WTC11 (cell line): ENCODE measurements around the gene FOXP4. TPM values are rescaled to one million over a fixed set of nuclear protein-coding genes. Genes with fewer than 3 reads are reported as not detected.
A peak's percentile ranks its signal among the peaks of the same experiment; 100 is the strongest.

ENCODE experiments used
- ATAC-seq: fragments of 200-7000 bp; cut with Tn5 transposase; 2 replicates; pipeline ENCODE4 v1.10.0; 2021; ENCODE audit warnings: mild to moderate bottlenecking, moderate library complexity
- CTCF ChIA-PET: fragments of 300-600 bp; sonication (Branson Sonifier 250); formaldehyde crosslinking; loops from one replicate; lab custom pipeline; 2021; ENCODE audit warnings: antibody characterized with exemption; lab: Charles Lee
- POLR2A ChIA-PET: fragments of 350-600 bp; sonication (Branson Sonifier 250); formaldehyde crosslinking; loops from one replicate; lab custom pipeline; 2021; ENCODE audit warnings: antibody characterized with exemption; lab: Charles Lee
- DNase-seq: peaks from one replicate; pipeline ENCODE4 v3.0.0; 2021; ENCODE audit warnings: low spot score
- H3K27ac Mint-ChIP-seq: 2 replicates; pipeline ENCODE4 v1.8.0; 2021; ENCODE audit warnings: mixed read lengths
- H3K27me3 Mint-ChIP-seq: 2 replicates; pipeline ENCODE4 v1.8.0; 2021; ENCODE audit warnings: low read depth, mild to moderate bottlenecking, moderate library complexity, mixed read lengths
- H3K36me3 Mint-ChIP-seq: 2 replicates; pipeline ENCODE4 v1.8.0; 2021; ENCODE audit warnings: mixed read lengths
- H3K4me1 Mint-ChIP-seq: 2 replicates; pipeline ENCODE4 v1.8.0; 2022; ENCODE audit warnings: mixed read lengths
- H3K4me3 Mint-ChIP-seq: 2 replicates; pipeline ENCODE4 v1.8.0; 2021; ENCODE audit warnings: mild to moderate bottlenecking, moderate library complexity, mixed read lengths
- H3K9me3 Mint-ChIP-seq: 2 replicates; pipeline ENCODE4 v1.8.0; 2021; ENCODE audit warnings: mixed read lengths
- E2F1 ChIP-seq: sonication (generic); formaldehyde crosslinking; IDR thresholded peaks from 2 replicates; pipeline ENCODE4 v1.8.0; 2022; ENCODE audit warnings: mild to moderate bottlenecking, missing genetic modification reagents
- E2F4 ChIP-seq: sonication (generic); formaldehyde crosslinking; IDR thresholded peaks from 2 replicates; pipeline ENCODE4 v1.8.1; 2022; ENCODE audit warnings: low read depth, mild to moderate bottlenecking, moderate library complexity, missing genetic modification reagents, borderline replicate concordance
- ELF4 ChIP-seq: sonication (generic); formaldehyde crosslinking; IDR thresholded peaks from 2 replicates; pipeline ENCODE4 v1.8.1; 2022; ENCODE audit warnings: low read depth, mild to moderate bottlenecking, moderate library complexity, missing genetic modification reagents
- FOXK1 ChIP-seq: sonication (generic); formaldehyde crosslinking; IDR thresholded peaks from 2 replicates; pipeline ENCODE4 v1.8.0; 2022; ENCODE audit warnings: mild to moderate bottlenecking, moderate library complexity, missing genetic modification reagents
- FOXP4 ChIP-seq: sonication (generic); formaldehyde crosslinking; IDR thresholded peaks from 2 replicates; pipeline ENCODE4 v1.8.0; 2022; ENCODE audit warnings: mild to moderate bottlenecking, missing genetic modification reagents
- GABPB1 ChIP-seq: sonication (generic); formaldehyde crosslinking; IDR thresholded peaks from 2 replicates; pipeline ENCODE4 v1.8.1; 2023; ENCODE audit warnings: mild to moderate bottlenecking, missing genetic modification reagents
- GRHL2 ChIP-seq: fragments of 250-450 bp; sonication (Bioruptor Pico); IDR thresholded peaks from 2 replicates; pipeline ENCODE4 v1.8.0; 2022; ENCODE audit warnings: mild to moderate bottlenecking, moderate library complexity; ENCODE audit not compliant: insufficient replicate concordance, severe bottlenecking
- IRF1 ChIP-seq: sonication (generic); formaldehyde crosslinking; IDR thresholded peaks from 2 replicates; pipeline ENCODE4 v1.8.0; 2023; ENCODE audit warnings: missing genetic modification reagents
- IRF2 ChIP-seq: sonication (generic); formaldehyde crosslinking; IDR thresholded peaks from 2 replicates; pipeline ENCODE4 v1.8.0; 2022; ENCODE audit warnings: low read depth, missing genetic modification reagents, borderline replicate concordance
- JAZF1 ChIP-seq: fragments of 250-450 bp; sonication (Bioruptor Pico); IDR thresholded peaks from 2 replicates; pipeline ENCODE4 v1.9.0; 2021; ENCODE audit warnings: moderate library complexity, mild to moderate bottlenecking, inconsistent platforms
- MXD4 ChIP-seq: fragments of 250-450 bp; sonication (Bioruptor Pico); IDR thresholded peaks from 2 replicates; pipeline ENCODE4 v1.8.0; 2021; ENCODE audit warnings: mild to moderate bottlenecking, moderate library complexity, borderline replicate concordance
- MYBL2 ChIP-seq: sonication (generic); formaldehyde crosslinking; IDR thresholded peaks from 2 replicates; pipeline ENCODE4 v1.8.1; 2023; ENCODE audit warnings: mild to moderate bottlenecking, moderate library complexity, missing genetic modification reagents
- NFE2L1 ChIP-seq: sonication (generic); formaldehyde crosslinking; IDR thresholded peaks from 2 replicates; pipeline ENCODE4 v1.8.1; 2023; ENCODE audit warnings: missing genetic modification reagents
- NR2C2 ChIP-seq: sonication (generic); formaldehyde crosslinking; IDR thresholded peaks from 2 replicates; pipeline ENCODE4 v1.8.0; 2022; ENCODE audit warnings: mild to moderate bottlenecking, missing genetic modification reagents
- PRRX2 ChIP-seq: fragments of 250-450 bp; sonication (Bioruptor Pico); IDR thresholded peaks from 2 replicates; pipeline ENCODE4 v1.8.0; 2021; ENCODE audit warnings: mild to moderate bottlenecking
- RELA ChIP-seq: sonication (generic); formaldehyde crosslinking; IDR thresholded peaks from 2 replicates; pipeline ENCODE4 v1.8.1; 2022; ENCODE audit warnings: missing genetic modification reagents, mild to moderate bottlenecking, borderline replicate concordance
- RORB ChIP-seq: fragments of 250-450 bp; sonication (Bioruptor Pico); IDR thresholded peaks from 2 replicates; pipeline ENCODE4 v1.9.0; 2021; ENCODE audit warnings: mild to moderate bottlenecking
- SP1 ChIP-seq: sonication (generic); formaldehyde crosslinking; conservative IDR thresholded peaks from 2 replicates; pipeline ENCODE4 v1.8.1; 2022; ENCODE audit warnings: missing genetic modification reagents
- USF1 ChIP-seq: sonication (generic); formaldehyde crosslinking; IDR thresholded peaks from 2 replicates; pipeline ENCODE4 v1.8.0; 2022; ENCODE audit warnings: mild to moderate bottlenecking, missing genetic modification reagents
- USF2 ChIP-seq: sonication (generic); formaldehyde crosslinking; IDR thresholded peaks from 2 replicates; pipeline ENCODE4 v1.8.1; 2023; ENCODE audit warnings: mild to moderate bottlenecking, missing genetic modification reagents, moderate library complexity
- ZBTB21 ChIP-seq: sonication (generic); formaldehyde crosslinking; IDR thresholded peaks from 2 replicates; pipeline ENCODE4 v1.8.1; 2023; ENCODE audit warnings: mild to moderate bottlenecking, missing genetic modification reagents, borderline replicate concordance
- ZNF416 ChIP-seq: fragments of 250-450 bp; sonication (Bioruptor Pico); IDR thresholded peaks from 2 replicates; pipeline ENCODE4 v1.9.0; 2021; ENCODE audit warnings: mild to moderate bottlenecking, inconsistent platforms
- total RNA-seq: library from RNA; stranded (reverse); gene quantifications from 3 replicates; pipeline ENCODE4 v1.2.3, GENCODE V29; 2021

FOXP4 gene
- total RNA-seq, 1 experiment from 2014 or later, result 36.6 TPM

- no peak for DNase-seq
- peaks cover 37% of the 10 kb centered on the region for H3K4me1 Mint-ChIP-seq
Measured at GRCh38 chr6:41519745-41520699, 26.2 kb upstream of the FOXP4 start.

GRCh38 chr6:41522780-41523548, 23.2 kb upstream of the FOXP4 start:
- no peaks in the 10 kb centered on the region for H3K9me3 Mint-ChIP-seq
- no peak for ATAC-seq
- TF ChIP-seq MXD4 (no peak), RELA (CRISPR knock-in tag) (no peak), FOXK1 (CRISPR knock-in tag) (no peak), PRRX2 (CRISPR knock-in tag) (no peak), NFE2L1 (CRISPR knock-in tag) (no peak), ELF4 (CRISPR knock-in tag) (no peak), FOXP4 (CRISPR knock-in tag) (no peak), IRF1 (CRISPR knock-in tag) (no peak), GRHL2 (CRISPR knock-in tag) (no peak)
- TF ChIP-seq, all 79 proteins: peak for 0
- Mint-ChIP-seq H3K27me3 (peaks cover 28% of the 10 kb centered on the region), H3K27ac (no peak overlapping the region), H3K4me3 (no peak overlapping the region), H3K36me3 (no peaks in the 10 kb centered on the region), H3K4me1 (peaks cover 37% of the 10 kb centered on the region)
- ChIA-PET POLR2A (no interaction called here), CTCF (interaction anchor here (0.5 to 1.4 kb wide), 2 partner anchors 99 to 159 kb away, joined by 3 read pairs; no protein-coding TSS in a partner anchor)
- DNase-seq, result no peak

More at GRCh38 chr6:41519745-41520699, 26.2 kb upstream of the FOXP4 start:
- ChIA-PET POLR2A (interaction anchor here (0.6 kb wide), 2 partner anchors 18 to 106 kb away, joined by 3 to 5 read pairs; no protein-coding TSS in a partner anchor), CTCF (interaction anchor here (0.8 to 2.2 kb wide), 5 partner anchors 68 to 96 kb away, joined by 3 to 11 read pairs (median 3); no protein-coding TSS in a partner anchor)
- no peak overlapping the region for H3K27ac Mint-ChIP-seq
- ATAC-seq, result peak; percentile 13
- H3K36me3 Mint-ChIP-seq, result no peaks in the 10 kb centered on the region
- no peak for TF ChIP-seq USF2 (CRISPR knock-in tag)
- TF ChIP-seq E2F1, result no peak
- peak; percentile 17; the same call in 1 of the 2 replicates for TF ChIP-seq GABPB1 (CRISPR knock-in tag)
- TF ChIP-seq SP1 (CRISPR knock-in tag), result no peak
- H3K9me3 Mint-ChIP-seq, result no peaks in the 10 kb centered on the region
- H3K27me3 Mint-ChIP-seq, result peaks cover 22% of the 10 kb centered on the region
- H3K4me3 Mint-ChIP-seq, result no peak overlapping the region

- no peak overlapping the region for H3K27ac Mint-ChIP-seq
- peaks cover 39% of the 10 kb centered on the region for H3K27me3 Mint-ChIP-seq
- ATAC-seq (no peak), DNase-seq (no peak)
- H3K4me1 Mint-ChIP-seq, result peaks cover 34% of the 10 kb centered on the region
- CTCF ChIA-PET, result interaction anchor here (0.6 kb wide), 1 partner anchor 613 kb away, joined by 3 read pairs; no protein-coding TSS in a partner anchor
- H3K36me3 Mint-ChIP-seq, result no peaks in the 10 kb centered on the region
- POLR2A ChIA-PET, result no interaction called here
- no peak overlapping the region for H3K4me3 Mint-ChIP-seq
- no peaks in the 10 kb centered on the region for H3K9me3 Mint-ChIP-seq
- no peak for TF ChIP-seq NR2C2 (CRISPR knock-in tag)
- no peak for TF ChIP-seq E2F4 (CRISPR knock-in tag)
- no peak for TF ChIP-seq ZBTB21 (CRISPR knock-in tag)
- no peak for TF ChIP-seq RORB (CRISPR knock-in tag)
- no peak for TF ChIP-seq JAZF1 (CRISPR knock-in tag)
- no peak for TF ChIP-seq FOXK1 (CRISPR knock-in tag)
- TF ChIP-seq USF1 (CRISPR knock-in tag), result no peak
- no peak for TF ChIP-seq ZNF416
- no peak for TF ChIP-seq MYBL2 (CRISPR knock-in tag)
- no peak for TF ChIP-seq IRF2 (CRISPR knock-in tag)
Measured at GRCh38 chr6:41523915-41524633, 22.1 kb upstream of the FOXP4 start.
